Smooth muscle cell of the umbilical artery (primary cell): Measurements from ENCODE around the gene APCDD1L. TPM values are rescaled to one million over a fixed set of nuclear protein-coding genes. Genes with fewer than 3 reads are reported as not detected.

Experiments
- total RNA-seq: library from RNA; depleted of rRNA; stranded (reverse); fragments of >200 nt; gene quantifications from 2 replicates; pipeline ENCODE4 v1.2.3, GENCODE V29; 2014

Gene APCDD1L
- total RNA-seq: 38.3 and 92.5 TPM in 2 replicates

DNA sequence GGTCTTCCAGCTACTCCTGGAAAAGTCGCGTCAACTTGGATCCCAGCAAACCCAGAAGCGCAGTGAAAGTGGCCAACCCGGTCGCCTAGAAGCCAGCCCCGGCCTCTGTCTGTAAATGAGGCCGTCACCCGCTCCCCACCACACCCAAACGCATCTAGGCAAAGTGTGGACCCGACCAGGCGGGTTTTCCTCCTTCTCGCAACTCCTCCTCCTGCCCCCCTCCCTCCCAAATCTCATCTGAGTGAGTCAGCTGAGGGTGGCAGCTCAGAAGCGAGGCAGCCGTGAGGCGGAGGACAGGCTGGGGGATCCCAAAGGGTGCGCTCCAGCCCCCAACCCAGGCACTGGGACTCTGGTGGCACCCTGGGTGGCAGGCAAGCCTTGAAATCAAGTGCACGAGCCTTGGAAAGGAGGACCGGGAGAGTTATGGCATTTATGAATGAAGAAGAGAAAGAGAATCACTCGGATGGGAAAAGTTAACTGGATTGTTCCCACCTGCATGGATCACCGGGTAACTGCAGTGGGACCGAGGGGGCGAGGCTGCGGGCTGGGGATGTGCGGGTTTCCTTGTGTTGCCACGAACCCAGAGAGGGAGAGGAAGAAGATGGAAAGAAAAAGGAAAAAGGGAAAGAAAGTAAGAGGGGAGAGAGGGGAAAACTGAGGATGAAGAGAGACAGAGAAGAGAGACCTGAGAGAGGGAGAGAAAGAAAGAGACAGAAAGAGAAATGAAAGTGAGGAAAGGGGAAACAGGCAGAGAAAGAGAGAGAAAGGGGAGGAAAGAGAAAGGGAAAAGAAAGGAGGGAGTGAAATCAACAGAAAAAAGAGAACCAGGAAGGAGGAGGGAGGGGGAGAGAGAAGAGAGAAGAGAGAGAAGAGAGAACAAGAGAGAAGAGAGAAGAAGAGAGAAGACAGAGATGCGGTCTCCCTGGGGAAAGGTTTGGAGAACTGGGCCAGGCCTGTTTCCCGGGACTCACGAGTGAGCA, at the start of gene APCDD1L:
APCDD1L (minus strand) TSS at position 167 of the 980 bp plus-strand sequence. CDS start 692 bp downstream, outside the sequence.

Other genes starting within 250 kb of the APCDD1L start
- 16.3 and 19.7 TPM in 2 replicates for gene RAB22A, start 205.7 kb downstream of the APCDD1L start, total RNA-seq
- 16.9 and 27.4 TPM in 2 replicates for gene VAPB, start 126.2 kb downstream of the APCDD1L start, total RNA-seq
- 66.2 and 95.2 TPM in 2 replicates for gene STX16, start 135.9 kb upstream of the APCDD1L start, total RNA-seq
- gene NPEPL1, start 177.4 kb upstream of the APCDD1L start, total RNA-seq: 20.9 and 25.5 TPM in 2 replicates